HG03139 (cell line): ENCODE results near the gene SMIM34.
"Not testable (repeated sequence)": the region's sequence is repeated elsewhere in the genome, so short reads cannot be mapped to it uniquely, and the experiment has no call there.

ENCODE experiments used
- ATAC-seq: cut with Tn5 transposase; IDR thresholded peaks from one replicate; pipeline ENCODE4 v1.9.1; 2021; ENCODE audit not compliant: unreplicated experiment

Gene SMIM34

GRCh38 chr21:34374462-34374861 lies 49.3 kb downstream of the SMIM34 start:
- not testable (repeated sequence) for ATAC-seq

- no peak for ATAC-seq
Observed at GRCh38 chr21:34372321-34372720, 51.4 kb downstream of the SMIM34 start.

GRCh38 chr21:34369741-34370140 lies 54.0 kb downstream of the SMIM34 start:
- no peak for ATAC-seq
